SK-N-SH (cell line): ENCODE measurements around the gene SMYD2.

Source experiments
- FOXM1 ChIP-seq: IDR thresholded peaks from 2 replicates; pipeline ENCODE4 v1.4.0; 2012; ENCODE audit warnings: low read depth, mild to moderate bottlenecking
- RCOR1 ChIP-seq: fragments of 150-350 bp; IDR thresholded peaks from 2 replicates; pipeline ENCODE4 v1.6.1; 2017; ENCODE audit warnings: antibody characterized with exemption, low read length
- TF ChIP-seq, protein P1 (sequence below): IDR thresholded peaks from 2 replicates; pipeline ENCODE4 v1.6.1; 2012; ENCODE audit warnings: mild to moderate bottlenecking, low read depth, low read length, moderate library complexity
- TF ChIP-seq, protein P2 (sequence below): fragments of 200-600 bp; sonication (generic); IDR thresholded peaks from 2 replicates; pipeline ENCODE4 v1.6.1; 2017; ENCODE audit warnings: antibody characterized with exemption, mild to moderate bottlenecking, moderate library complexity

DNA sequence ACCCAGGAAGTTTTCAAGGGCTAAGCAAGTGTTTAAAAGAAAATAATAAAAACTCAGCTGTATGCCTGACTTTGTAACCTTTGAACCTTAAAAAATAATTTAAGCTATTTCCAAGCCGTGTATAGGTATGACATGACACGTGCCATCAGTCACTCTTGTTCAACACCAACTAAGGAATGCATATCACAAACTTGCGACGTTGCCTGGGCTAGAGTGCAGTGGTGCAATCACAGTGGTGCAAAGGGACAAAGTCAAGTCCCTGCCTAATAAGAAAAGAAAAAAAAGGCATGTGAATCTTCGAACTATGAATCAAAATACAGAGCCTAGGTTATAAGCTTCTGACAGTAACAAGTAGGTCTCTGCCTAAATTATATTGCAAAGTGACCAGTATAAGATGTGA lies 79.2 kb downstream of the SMYD2 start:
- TF ChIP-seq, protein P1, sequence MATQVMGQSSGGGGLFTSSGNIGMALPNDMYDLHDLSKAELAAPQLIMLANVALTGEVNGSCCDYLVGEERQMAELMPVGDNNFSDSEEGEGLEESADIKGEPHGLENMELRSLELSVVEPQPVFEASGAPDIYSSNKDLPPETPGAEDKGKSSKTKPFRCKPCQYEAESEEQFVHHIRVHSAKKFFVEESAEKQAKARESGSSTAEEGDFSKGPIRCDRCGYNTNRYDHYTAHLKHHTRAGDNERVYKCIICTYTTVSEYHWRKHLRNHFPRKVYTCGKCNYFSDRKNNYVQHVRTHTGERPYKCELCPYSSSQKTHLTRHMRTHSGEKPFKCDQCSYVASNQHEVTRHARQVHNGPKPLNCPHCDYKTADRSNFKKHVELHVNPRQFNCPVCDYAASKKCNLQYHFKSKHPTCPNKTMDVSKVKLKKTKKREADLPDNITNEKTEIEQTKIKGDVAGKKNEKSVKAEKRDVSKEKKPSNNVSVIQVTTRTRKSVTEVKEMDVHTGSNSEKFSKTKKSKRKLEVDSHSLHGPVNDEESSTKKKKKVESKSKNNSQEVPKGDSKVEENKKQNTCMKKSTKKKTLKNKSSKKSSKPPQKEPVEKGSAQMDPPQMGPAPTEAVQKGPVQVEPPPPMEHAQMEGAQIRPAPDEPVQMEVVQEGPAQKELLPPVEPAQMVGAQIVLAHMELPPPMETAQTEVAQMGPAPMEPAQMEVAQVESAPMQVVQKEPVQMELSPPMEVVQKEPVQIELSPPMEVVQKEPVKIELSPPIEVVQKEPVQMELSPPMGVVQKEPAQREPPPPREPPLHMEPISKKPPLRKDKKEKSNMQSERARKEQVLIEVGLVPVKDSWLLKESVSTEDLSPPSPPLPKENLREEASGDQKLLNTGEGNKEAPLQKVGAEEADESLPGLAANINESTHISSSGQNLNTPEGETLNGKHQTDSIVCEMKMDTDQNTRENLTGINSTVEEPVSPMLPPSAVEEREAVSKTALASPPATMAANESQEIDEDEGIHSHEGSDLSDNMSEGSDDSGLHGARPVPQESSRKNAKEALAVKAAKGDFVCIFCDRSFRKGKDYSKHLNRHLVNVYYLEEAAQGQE, result no peak
- TF ChIP-seq, protein P2, sequence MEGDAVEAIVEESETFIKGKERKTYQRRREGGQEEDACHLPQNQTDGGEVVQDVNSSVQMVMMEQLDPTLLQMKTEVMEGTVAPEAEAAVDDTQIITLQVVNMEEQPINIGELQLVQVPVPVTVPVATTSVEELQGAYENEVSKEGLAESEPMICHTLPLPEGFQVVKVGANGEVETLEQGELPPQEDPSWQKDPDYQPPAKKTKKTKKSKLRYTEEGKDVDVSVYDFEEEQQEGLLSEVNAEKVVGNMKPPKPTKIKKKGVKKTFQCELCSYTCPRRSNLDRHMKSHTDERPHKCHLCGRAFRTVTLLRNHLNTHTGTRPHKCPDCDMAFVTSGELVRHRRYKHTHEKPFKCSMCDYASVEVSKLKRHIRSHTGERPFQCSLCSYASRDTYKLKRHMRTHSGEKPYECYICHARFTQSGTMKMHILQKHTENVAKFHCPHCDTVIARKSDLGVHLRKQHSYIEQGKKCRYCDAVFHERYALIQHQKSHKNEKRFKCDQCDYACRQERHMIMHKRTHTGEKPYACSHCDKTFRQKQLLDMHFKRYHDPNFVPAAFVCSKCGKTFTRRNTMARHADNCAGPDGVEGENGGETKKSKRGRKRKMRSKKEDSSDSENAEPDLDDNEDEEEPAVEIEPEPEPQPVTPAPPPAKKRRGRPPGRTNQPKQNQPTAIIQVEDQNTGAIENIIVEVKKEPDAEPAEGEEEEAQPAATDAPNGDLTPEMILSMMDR, result no peak
- TF ChIP-seq RCOR1, result no peak
- no peak for TF ChIP-seq FOXM1
